NCI-H1048 (cell line): Measurements from ENCODE around the gene FBXO31.

ENCODE experiments used
- DNase-seq: peaks from one replicate; lab custom pipeline; 2025; lab: John Stamatoyannopoulos, UW

The FBXO31 gene

DNA sequence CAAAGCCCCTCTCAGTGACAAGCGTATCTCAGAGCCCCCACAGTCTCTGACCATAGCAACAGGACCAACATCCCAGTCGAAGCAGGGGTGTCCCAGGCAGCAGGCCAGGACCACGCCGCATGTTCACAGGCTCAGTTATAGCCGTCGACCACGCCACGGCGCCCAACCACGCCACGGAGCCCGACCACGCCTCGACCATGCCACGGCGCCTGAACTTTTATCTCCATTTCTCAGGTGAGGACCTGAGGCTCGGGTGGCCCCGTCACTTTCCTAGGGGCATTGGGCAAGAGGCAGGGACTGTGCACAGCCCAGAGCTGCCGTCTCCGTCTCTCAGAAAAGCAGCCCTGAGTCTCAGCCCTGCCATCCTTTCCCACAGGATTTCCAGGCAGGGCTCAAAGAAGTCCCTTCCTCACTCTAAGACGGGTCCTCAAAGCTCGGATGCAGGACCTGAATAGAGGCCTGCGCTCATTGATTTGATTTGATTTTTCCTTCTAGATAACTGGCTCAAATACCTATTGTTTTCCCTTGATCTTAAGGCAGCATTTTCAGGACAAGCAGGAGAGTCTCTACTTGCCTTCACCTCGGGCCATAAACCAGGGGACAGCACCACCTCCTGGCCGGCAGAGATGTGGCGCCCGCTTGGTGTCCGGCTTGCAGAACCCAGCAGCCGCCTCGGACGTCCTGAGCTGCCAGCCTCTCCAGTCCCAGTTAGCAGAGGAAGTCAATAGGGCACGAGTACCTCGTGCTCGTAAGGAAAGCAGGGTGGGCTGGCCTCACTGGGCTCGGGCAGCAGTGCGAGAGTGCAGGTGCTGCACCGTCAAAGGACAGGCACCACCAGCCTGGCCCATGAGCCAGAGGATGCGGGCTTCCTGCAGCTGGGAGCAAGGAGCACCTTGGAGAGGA, 105.1 kb downstream of the FBXO31 start:
- DNase-seq, result no peak
